Measurements from ENCODE around the gene ANO1. TPM values are rescaled to one million over a fixed set of nuclear protein-coding genes. Genes with fewer than 3 reads are reported as not detected.

The ANO1 gene
- total RNA-seq, 1 donor from 2014 or later, result 6.8 TPM

- intact Hi-C loops (cut with micrococcal nuclease), result no loop called here
- ATAC-seq (no peak), DNase-seq (no peak)
These were observed 92.6 kb downstream of the ANO1 start for GRCh38 chr11:70170596-70171210.

GRCh38 chr11:70173018-70173417 lies 94.9 kb downstream of the ANO1 start:
- intact Hi-C loops (cut with micrococcal nuclease), result no loop called here
- no peak for DNase-seq
- ATAC-seq, result no peak

- intact Hi-C loops (cut with micrococcal nuclease), result no loop called here
- no peak for ATAC-seq
These were observed 96.6 kb downstream of the ANO1 start for GRCh38 chr11:70174547-70175235.

GRCh38 chr11:70175236-70175698 lies 97.2 kb downstream of the ANO1 start:
- ATAC-seq (no peak), DNase-seq (no peak)
- intact Hi-C loops (cut with micrococcal nuclease), result no loop called here

More at GRCh38 chr11:70174547-70175235, 96.6 kb downstream of the ANO1 start:
- DNase-seq, result no peak

- no peak for ATAC-seq
- intact Hi-C loops (cut with micrococcal nuclease), result no loop called here
- peak; percentile 45 for DNase-seq
These were observed 99.0 kb downstream of the ANO1 start for GRCh38 chr11:70176940-70177689.

GRCh38 chr11:70180906-70181305 lies 102.8 kb downstream of the ANO1 start:
- ATAC-seq (no peak), DNase-seq (no peak)
- intact Hi-C loops (cut with micrococcal nuclease), result no loop called here

- DNase-seq (no peak), ATAC-seq (no peak)
- intact Hi-C loops (cut with micrococcal nuclease), result no loop called here
These were observed 104.1 kb downstream of the ANO1 start for GRCh38 chr11:70182266-70182665.

GRCh38 chr11:70183032-70183431 lies 104.9 kb downstream of the ANO1 start:
- DNase-seq (no peak), ATAC-seq (no peak)
- intact Hi-C loops (cut with micrococcal nuclease), result no loop called here

GRCh38 chr11:70183483-70184176 lies 105.5 kb downstream of the ANO1 start:
- DNase-seq, result no peak
- intact Hi-C loops (cut with micrococcal nuclease), result no loop called here
- no peak for ATAC-seq

- intact Hi-C loops (cut with micrococcal nuclease), result no loop called here
- DNase-seq (no peak), ATAC-seq (no peak)
These were observed 106.3 kb downstream of the ANO1 start for GRCh38 chr11:70184396-70184795.

GRCh38 chr11:70185348-70186055 lies 107.4 kb downstream of the ANO1 start:
- intact Hi-C loops (cut with micrococcal nuclease), result no loop called here
- DNase-seq (no peak), ATAC-seq (no peak)

- DNase-seq, result no peak
- intact Hi-C loops (cut with micrococcal nuclease), result no loop called here
- ATAC-seq, result no peak
These were observed 108.3 kb downstream of the ANO1 start for GRCh38 chr11:70186420-70186819.

- DNase-seq (no peak), ATAC-seq (no peak)
- intact Hi-C loops (cut with micrococcal nuclease), result no loop called here
These were observed 108.8 kb downstream of the ANO1 start for GRCh38 chr11:70186936-70187335.

- DNase-seq, result no peak
- no peak for ATAC-seq
- intact Hi-C loops (cut with micrococcal nuclease), result no loop called here
These were observed 109.7 kb downstream of the ANO1 start for GRCh38 chr11:70187771-70188170.

- intact Hi-C loops (cut with micrococcal nuclease), result loop anchor here (2.0 to 10.0 kb wide), 2 partner anchors 271 to 505 kb away; no protein-coding TSS in a partner anchor
- ATAC-seq (no peak), DNase-seq (no peak)
These were observed 111.5 kb downstream of the ANO1 start for GRCh38 chr11:70189622-70190021.

- ATAC-seq, result peak; percentile 93
- intact Hi-C loops (cut with micrococcal nuclease), result loop anchor here (2.0 to 10.0 kb wide), 2 partner anchors 273 to 507 kb away; no protein-coding TSS in a partner anchor
- peak; percentile 90 for DNase-seq
These were observed 113.5 kb downstream of the ANO1 start for GRCh38 chr11:70191495-70192140.

GRCh38 chr11:70192666-70193410 lies 114.7 kb downstream of the ANO1 start:
- intact Hi-C loops (cut with micrococcal nuclease), result loop anchor here (10.0 kb wide), 1 partner anchor 508 kb away; no protein-coding TSS in a partner anchor
- ATAC-seq (peak; percentile 18), DNase-seq (peak; percentile 47)
